ENCODE results near the gene TUBA4A. TPM values are rescaled to one million over a fixed set of nuclear protein-coding genes. Genes with fewer than 3 reads are reported as not detected.

TUBA4A gene
- total and polyA plus RNA-seq, 9 donors: 7.9 to 53.6 (median 16.5) TPM

GRCh38 chr2:219281588-219281987 is 27.9 kb upstream of the TUBA4A start:
- no peaks in the 10 kb centered on the region for H3K9me3 ChIP-seq
- H3K4me3 ChIP-seq: no peak overlapping the region
- H3K36me3 ChIP-seq: no peaks in the 10 kb centered on the region
- intact Hi-C loops (cut with DNase I): no loop called here
- H3K27me3 ChIP-seq: no peaks in the 10 kb centered on the region
- TF ChIP-seq CTCF (IDR thresholded peaks at IDR 0.05): no peak
- no peak for TF ChIP-seq EP300 (IDR thresholded peaks at IDR 0.05)
- no peak for TF ChIP-seq POLR2A (IDR thresholded peaks at IDR 0.05)
- peak in 1 of 5 donors; percentile 36 for DNase-seq
- H3K27ac ChIP-seq: peak overlapping the region in 1 of 2 donors; percentile 34
- 83 to 84% (median 84%) methylated on average over 8 of the region's 8 CpGs for whole genome bisulfite sequencing, 3 donors
- H3K4me1 ChIP-seq (ENCODE audit: insufficient read depth): peaks cover 12% of the 10 kb centered on the region

DNA sequence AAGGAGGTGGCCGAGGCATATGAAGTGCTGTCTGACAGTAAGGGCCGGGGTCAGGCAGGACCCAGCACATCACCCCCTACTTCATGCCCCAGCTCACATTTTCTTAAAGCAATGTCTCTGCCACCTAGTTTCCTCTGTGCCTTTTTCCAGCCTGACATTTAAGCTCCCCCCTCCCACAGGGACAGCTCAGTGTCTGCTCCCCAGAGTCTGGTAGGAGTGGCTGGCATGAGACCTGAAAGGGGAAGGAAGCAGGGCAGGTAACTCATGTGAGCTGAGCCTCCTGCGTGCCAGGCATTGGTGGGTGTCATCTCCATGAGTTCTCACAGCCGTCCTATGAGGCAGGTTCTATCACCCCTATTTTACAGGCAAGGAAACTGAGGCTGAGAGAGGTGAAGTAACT is 26.9 kb upstream of the TUBA4A start:
- intact Hi-C loops (cut with DNase I): no loop called here
- no peaks in the 10 kb centered on the region for H3K9me3 ChIP-seq
- no peaks in the 10 kb centered on the region for H3K27me3 ChIP-seq
- TF ChIP-seq CTCF (IDR thresholded peaks at IDR 0.05) (no peak), EP300 (IDR thresholded peaks at IDR 0.05) (no peak), POLR2A (IDR thresholded peaks at IDR 0.05) (no peak)
- H3K27ac ChIP-seq: peak overlapping the region; percentile 98
- H3K4me1 ChIP-seq (ENCODE audit: insufficient read depth): peaks cover 8% of the 10 kb centered on the region
- H3K4me3 ChIP-seq: no peak overlapping the region
- no peak for DNase-seq
- no peaks in the 10 kb centered on the region for H3K36me3 ChIP-seq
- WGBS, 3 donors: 86 to 95% (median 93%) methylated on average over 4 of the region's 4 CpGs

GRCh38 chr2:219279916-219280516 is 26.3 kb upstream of the TUBA4A start:
- Histone ChIP-seq H3K27me3 (no peaks in the 10 kb centered on the region), H3K4me3 (peak overlapping the region; percentile 53), H3K27ac (peak overlapping the region; percentile 98), H3K36me3 (no peaks in the 10 kb centered on the region), H3K9me3 (no peaks in the 10 kb centered on the region), H3K4me1 (ENCODE audit: insufficient read depth) (peaks cover 8% of the 10 kb centered on the region)
- intact Hi-C loops (cut with DNase I): loop anchor here in 2 of 4 donors (2.0 to 10.0 kb wide), 3 partner anchors 15 to 245 kb away; partner anchors contain the start of gene DNPEP (in 1 of the 2)
- 37 to 43% (median 41%) methylated on average over 12 of the region's 12 CpGs for WGBS, 3 donors
- peak in 2 of 5 donors; percentile 49 to 56 for DNase-seq
- TF ChIP-seq POLR2A (IDR thresholded peaks at IDR 0.05) (no peak), EP300 (IDR thresholded peaks at IDR 0.05) (no peak)

DNA sequence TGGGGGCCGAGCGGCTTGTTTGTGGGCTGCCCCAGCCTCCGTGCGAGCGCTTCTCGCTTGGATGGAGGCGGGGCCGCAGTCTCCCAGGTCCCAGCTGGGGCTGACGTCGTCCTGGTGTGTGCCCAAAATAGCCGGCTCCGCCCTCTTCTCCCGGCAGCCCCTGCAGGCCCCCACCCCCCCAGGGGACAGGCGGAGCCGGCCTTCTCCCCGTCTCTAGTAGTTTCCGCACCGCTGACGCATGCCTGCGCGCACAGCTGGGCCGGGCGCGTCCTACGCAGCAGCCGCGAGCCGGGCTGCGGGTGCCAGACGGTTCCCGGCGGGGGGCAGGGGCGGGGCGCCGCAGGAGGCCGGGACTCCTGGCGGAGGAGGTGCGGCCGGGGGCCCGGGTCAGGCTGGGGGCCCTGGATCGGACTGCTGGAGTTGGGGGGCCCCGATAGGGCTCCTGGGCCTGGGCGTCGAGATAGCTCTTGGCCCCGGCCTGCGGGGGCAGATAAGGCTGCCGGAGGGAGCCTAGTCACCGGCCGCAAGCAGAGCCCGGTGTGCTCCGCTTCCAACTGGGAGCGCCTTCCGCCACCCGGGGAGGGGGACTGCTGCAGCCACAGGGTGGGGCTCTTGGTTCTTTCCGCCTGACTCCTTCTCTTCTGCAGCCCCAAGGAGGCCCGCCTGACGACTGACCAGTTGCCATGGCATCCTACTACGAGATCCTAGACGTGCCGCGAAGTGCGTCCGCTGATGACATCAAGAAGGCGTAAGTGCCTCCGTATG is 25.6 kb upstream of the TUBA4A start, which contains the start of gene DNAJB2:
Gene DNAJB2 (plus strand): TSS at position 216 of the 765 bp plus-strand sequence. CDS start 468 bp downstream, at position 684.
- peak; percentile 82 for TF ChIP-seq EP300 (IDR thresholded peaks at IDR 0.05)
- peak; percentile 87 for TF ChIP-seq POLR2A (IDR thresholded peaks at IDR 0.05)
- peak in 1 of 3 donors; percentile 13 for TF ChIP-seq CTCF (IDR thresholded peaks at IDR 0.05)
- Histone ChIP-seq H3K4me3 (peak within 1 kb of the TSS; percentile 53), H3K27me3 (no peaks in the 10 kb centered on the region), H3K27ac (peak within 1 kb of the TSS; percentile 98), H3K4me1 (ENCODE audit: insufficient read depth) (peaks cover 8% of the 10 kb centered on the region), H3K36me3 (no peaks in the 10 kb centered on the region), H3K9me3 (no peaks in the 10 kb centered on the region)
- intact Hi-C loops (cut with DNase I): loop anchor here in 2 of 4 donors (2.0 to 10.0 kb wide), 3 partner anchors 15 to 245 kb away; partner anchors contain the start of gene DNPEP (in 1 of the 2)
- DNase-seq: peak; percentile 99 to 100 (median 99)
- WGBS, 3 donors: 0 to 1% (median 0%) methylated on average over 28 to 65 of the region's 65 CpGs
